GM11168 (cell line): Measurements from ENCODE around the gene LRP1-AS.

Source experiments
- in situ Hi-C: fragments of 300-500 bp; cut with MboI; formaldehyde crosslinking; loops from one replicate; pipeline ENCODE4 v1.12.0; 2022; ENCODE audit warnings: low sequenced_read_pairs; ENCODE audit not compliant: unreplicated experiment

LRP1-AS gene

GRCh38 chr12:57127101-57127725 lies 20.2 kb downstream of the LRP1-AS start:
- in situ Hi-C loops: no loop called here

- in situ Hi-C loops: no loop called here
These were observed 20.9 kb downstream of the LRP1-AS start for GRCh38 chr12:57126561-57126960.

GRCh38 chr12:57126061-57126460 lies 21.4 kb downstream of the LRP1-AS start:
- in situ Hi-C loops: no loop called here

GRCh38 chr12:57124261-57124877 lies 23.1 kb downstream of the LRP1-AS start:
- in situ Hi-C loops: loop anchor here (5.0 kb wide), 1 partner anchor 53 kb away; no protein-coding TSS in a partner anchor

GRCh38 chr12:57123813-57124212 lies 23.6 kb downstream of the LRP1-AS start:
- in situ Hi-C loops: loop anchor here (5.0 kb wide), 1 partner anchor 53 kb away; no protein-coding TSS in a partner anchor

- in situ Hi-C loops: loop anchor here (5.0 kb wide), 1 partner anchor 57 kb away; no protein-coding TSS in a partner anchor
These were observed 26.7 kb downstream of the LRP1-AS start for GRCh38 chr12:57120718-57121117.

GRCh38 chr12:57119294-57120085 lies 27.9 kb downstream of the LRP1-AS start:
- in situ Hi-C loops: loop anchor here (5.0 kb wide), 1 partner anchor 58 kb away; no protein-coding TSS in a partner anchor

GRCh38 chr12:57118711-57119271 lies 28.6 kb downstream of the LRP1-AS start:
- in situ Hi-C loops: no loop called here

GRCh38 chr12:57116580-57117281 lies 30.7 kb downstream of the LRP1-AS start:
- in situ Hi-C loops: no loop called here

GRCh38 chr12:57112492-57113294 lies 34.7 kb downstream of the LRP1-AS start:
- in situ Hi-C loops: loop anchor here (5.0 kb wide), 2 partner anchors 40 to 100 kb away; no protein-coding TSS in a partner anchor

- in situ Hi-C loops: loop anchor here (5.0 kb wide), 2 partner anchors 39 to 99 kb away; no protein-coding TSS in a partner anchor
These were observed 36.2 kb downstream of the LRP1-AS start, which contains the start of gene STAT6 for GRCh38 chr12:57111031-57111734. STAT6 (minus strand) TSS chr12:57111362; CDS start chr12:57108278, 3,084 bp downstream.

- in situ Hi-C loops: loop anchor here (5.0 kb wide), 2 partner anchors 38 to 98 kb away; no protein-coding TSS in a partner anchor
These were observed 37.1 kb downstream of the LRP1-AS start for GRCh38 chr12:57110104-57111030.

- in situ Hi-C loops: loop anchor here (5.0 kb wide), 2 partner anchors 37 to 97 kb away; no protein-coding TSS in a partner anchor
These were observed 38.0 kb downstream of the LRP1-AS start for GRCh38 chr12:57109207-57110103.

- in situ Hi-C loops: no loop called here
These were observed 39.8 kb downstream of the LRP1-AS start for GRCh38 chr12:57107456-57108155.

GRCh38 chr12:57106021-57106708 lies 41.3 kb downstream of the LRP1-AS start:
- in situ Hi-C loops: no loop called here
